ENCODE results near the gene GAS2L1.

DNA sequence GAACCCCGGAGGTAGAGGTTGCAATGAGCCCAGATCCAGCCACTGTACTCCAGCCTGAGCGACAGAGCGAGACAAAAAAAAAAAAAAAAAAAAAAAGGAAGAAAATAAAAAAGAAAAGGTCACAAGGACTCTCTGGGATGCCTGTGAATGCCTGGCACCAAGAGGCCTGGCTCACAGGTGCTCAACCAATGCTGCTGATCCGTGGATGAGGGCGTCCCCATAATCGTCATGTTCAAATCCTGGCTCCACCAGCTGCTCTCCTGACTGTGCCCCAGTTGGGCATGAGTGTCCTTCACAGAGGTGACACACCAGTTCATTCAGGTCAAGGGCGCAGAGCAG lies 645 bp upstream of the GAS2L1 start:
- TF ChIP-seq, protein P1, sequence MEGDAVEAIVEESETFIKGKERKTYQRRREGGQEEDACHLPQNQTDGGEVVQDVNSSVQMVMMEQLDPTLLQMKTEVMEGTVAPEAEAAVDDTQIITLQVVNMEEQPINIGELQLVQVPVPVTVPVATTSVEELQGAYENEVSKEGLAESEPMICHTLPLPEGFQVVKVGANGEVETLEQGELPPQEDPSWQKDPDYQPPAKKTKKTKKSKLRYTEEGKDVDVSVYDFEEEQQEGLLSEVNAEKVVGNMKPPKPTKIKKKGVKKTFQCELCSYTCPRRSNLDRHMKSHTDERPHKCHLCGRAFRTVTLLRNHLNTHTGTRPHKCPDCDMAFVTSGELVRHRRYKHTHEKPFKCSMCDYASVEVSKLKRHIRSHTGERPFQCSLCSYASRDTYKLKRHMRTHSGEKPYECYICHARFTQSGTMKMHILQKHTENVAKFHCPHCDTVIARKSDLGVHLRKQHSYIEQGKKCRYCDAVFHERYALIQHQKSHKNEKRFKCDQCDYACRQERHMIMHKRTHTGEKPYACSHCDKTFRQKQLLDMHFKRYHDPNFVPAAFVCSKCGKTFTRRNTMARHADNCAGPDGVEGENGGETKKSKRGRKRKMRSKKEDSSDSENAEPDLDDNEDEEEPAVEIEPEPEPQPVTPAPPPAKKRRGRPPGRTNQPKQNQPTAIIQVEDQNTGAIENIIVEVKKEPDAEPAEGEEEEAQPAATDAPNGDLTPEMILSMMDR (IDR thresholded peaks at IDR 0.05; ENCODE audit: insufficient read depth, low read length, poor library complexity, severe bottlenecking): no peak
- TF ChIP-seq EZH2phosphoT487 (conservative IDR thresholded peaks at IDR 0.05; ENCODE audit: low read length): no peak

All from SU-DHL-6 (cell line).